Psoas muscle (tissue), 8 donors: ENCODE results near the gene FOXN4. TPM values are rescaled to one million over a fixed set of nuclear protein-coding genes. Genes with fewer than 3 reads are reported as not detected.

Source experiments
- ATAC-seq, 4 donors: fragments of 200-7000 bp; cut with Tn5 transposase; one replicate each; pipeline ENCODE4 v1.9.1; 2020; ENCODE audit warnings: moderate library complexity in 3 of 4, mild to moderate bottlenecking in 2 of 4
- DNase-seq, 2 donors: peaks; one replicate each; pipeline ENCODE4 v3.0.0-alpha.2; 2020
- H3K27ac ChIP-seq: fragments of 200-600 bp; one replicate; pipeline ENCODE4 v1.8.0; 2022
- H3K27me3 ChIP-seq, 3 donors: fragments of 200-600 bp in 1 of 3; one replicate each; pipeline versions ENCODE4 v1.6.1 to v1.8.0; 2013 to 2022; ENCODE audit warnings: low read length in 2 of 3, mild to moderate bottlenecking in 2 of 3, moderate library complexity in 1 of 3; ENCODE audit not compliant: insufficient read depth in 3 of 3
- H3K36me3 ChIP-seq, 2 donors: fragments of 200-600 bp in 1 of 2; one replicate each; pipeline versions ENCODE4 v1.6.1 to v1.8.0; 2013 to 2022; ENCODE audit warnings: low read depth in 1 of 2, mild to moderate bottlenecking in 1 of 2, moderate library complexity in 1 of 2; ENCODE audit not compliant: insufficient read depth in 1 of 2
- H3K4me1 ChIP-seq: fragments of 200-600 bp; one replicate; pipeline ENCODE4 v1.8.0; 2022
- H3K4me3 ChIP-seq: fragments of 200-600 bp; one replicate; pipeline ENCODE4 v1.8.0; 2022; ENCODE audit warnings: mild to moderate bottlenecking
- H3K9me3 ChIP-seq: fragments of 200-600 bp; one replicate; pipeline ENCODE4 v1.8.0; 2022
- WGBS, 3 donors: extraction: QIAGEN DNeasy Blood & Tissue Kit; methylation state at CpG; one replicate each; pipeline versions ENCODE4 v1.1.6 to v1.1.7; 2013; 5-methylcytosine and 5-hydroxymethylcytosine counted together
- intact Hi-C, 2 donors: fragments of 100-400 bp; cut with DNase I; formaldehyde crosslinking; loops; one replicate each; pipeline versions ENCODE4 v1.11.0 to v1.14.2; 2022
- polyA plus RNA-seq, 3 donors: library from polyadenylated mRNA; stranded (reverse); fragments of 200-250 nt; gene quantifications; one replicate each; pipeline ENCODE4 v1.2.3, GENCODE V29; 2013
- total RNA-seq, 4 donors: library from RNA; stranded (reverse); fragmentation: NEBNext Ultra II Directional in 2 of 4; extraction: Animal tissue kit (Norgen Biotek cat#: 25700) in 2 of 4; gene quantifications; one replicate each; pipeline versions ENCODE4 v1.2.1 to v1.2.4, GENCODE V29; 2021 to 2023
- TF ChIP-seq, protein P1 (sequence below): fragments of 200-600 bp; IDR thresholded peaks from one replicate; pipeline ENCODE4 v1.8.0; 2022; ENCODE audit warnings: antibody characterized with exemption
- donor health status: healthy with polysubstance abuse.
- donor health status: DM: no; HTN: no; CAD: no; lungs with moderate emphysema.
- donor health status: Bipolar disorder and iron deficiency.
- donor health status: healthy.
- donor health status: DM: yes; HTN: yes; CAD: no.
- donor health status: DM: no; HTN: no; CAD: no.
- donor health status: DM: no; HTN: no; CAD: no.
- donor health status: DM: yes; HTN: yes; CAD: no.

The FOXN4 gene
- total and polyA plus RNA-seq, 7 donors, result 0.01 to 0.03 TPM; not detected in 5

DNA sequence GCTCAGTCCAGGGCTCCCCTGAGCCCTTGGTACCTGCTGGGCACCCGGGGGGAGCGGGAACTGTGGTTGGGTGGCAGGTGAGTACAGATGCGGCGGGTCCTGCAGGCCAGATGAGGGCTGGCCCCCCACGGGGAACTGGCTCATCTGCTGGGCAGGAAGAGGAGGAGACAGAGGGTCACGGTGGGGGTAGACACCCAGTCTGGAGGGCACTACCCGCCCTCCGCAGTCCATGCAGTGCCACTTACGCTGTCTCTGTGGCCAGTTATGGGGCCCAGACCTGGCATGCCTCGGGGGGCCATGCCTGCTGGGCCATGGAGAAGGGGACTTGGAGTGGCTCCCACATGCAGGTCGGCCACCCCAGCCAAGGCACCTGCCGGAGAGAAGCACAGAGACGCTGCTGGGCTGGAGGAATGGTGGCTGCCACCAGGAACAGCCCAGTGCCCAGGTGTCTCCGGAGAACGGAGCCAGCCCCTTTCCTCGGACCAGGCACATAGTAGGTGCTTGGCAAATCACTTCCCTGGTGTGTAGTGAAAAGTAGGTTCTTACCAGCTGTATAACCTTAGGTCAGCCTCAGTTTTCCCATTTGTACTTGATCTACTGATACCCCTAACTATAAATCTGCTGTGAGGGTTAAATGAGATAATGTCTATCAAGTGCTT, 21.1 kb downstream of the FOXN4 start:
- H3K27ac ChIP-seq, result no peak overlapping the region
- peaks cover 0 to 3% (median 0%) of the 10 kb centered on the region in 3 donors for H3K27me3 ChIP-seq
- no peaks in the 10 kb centered on the region for H3K36me3 ChIP-seq
- TF ChIP-seq, protein P1, sequence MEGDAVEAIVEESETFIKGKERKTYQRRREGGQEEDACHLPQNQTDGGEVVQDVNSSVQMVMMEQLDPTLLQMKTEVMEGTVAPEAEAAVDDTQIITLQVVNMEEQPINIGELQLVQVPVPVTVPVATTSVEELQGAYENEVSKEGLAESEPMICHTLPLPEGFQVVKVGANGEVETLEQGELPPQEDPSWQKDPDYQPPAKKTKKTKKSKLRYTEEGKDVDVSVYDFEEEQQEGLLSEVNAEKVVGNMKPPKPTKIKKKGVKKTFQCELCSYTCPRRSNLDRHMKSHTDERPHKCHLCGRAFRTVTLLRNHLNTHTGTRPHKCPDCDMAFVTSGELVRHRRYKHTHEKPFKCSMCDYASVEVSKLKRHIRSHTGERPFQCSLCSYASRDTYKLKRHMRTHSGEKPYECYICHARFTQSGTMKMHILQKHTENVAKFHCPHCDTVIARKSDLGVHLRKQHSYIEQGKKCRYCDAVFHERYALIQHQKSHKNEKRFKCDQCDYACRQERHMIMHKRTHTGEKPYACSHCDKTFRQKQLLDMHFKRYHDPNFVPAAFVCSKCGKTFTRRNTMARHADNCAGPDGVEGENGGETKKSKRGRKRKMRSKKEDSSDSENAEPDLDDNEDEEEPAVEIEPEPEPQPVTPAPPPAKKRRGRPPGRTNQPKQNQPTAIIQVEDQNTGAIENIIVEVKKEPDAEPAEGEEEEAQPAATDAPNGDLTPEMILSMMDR, result no peak
- intact Hi-C loops, result no loop called here
- H3K4me1 ChIP-seq, result peaks cover 4% of the 10 kb centered on the region
- 77 to 87% (median 80%) methylated on average over 13 to 16 of the region's 16 CpGs for WGBS, 3 donors
- H3K9me3 ChIP-seq, result no peaks in the 10 kb centered on the region
- H3K4me3 ChIP-seq, result no peak overlapping the region
- DNase-seq, result peak in 1 of 2 donors; percentile 10
- no peak for ATAC-seq

DNA sequence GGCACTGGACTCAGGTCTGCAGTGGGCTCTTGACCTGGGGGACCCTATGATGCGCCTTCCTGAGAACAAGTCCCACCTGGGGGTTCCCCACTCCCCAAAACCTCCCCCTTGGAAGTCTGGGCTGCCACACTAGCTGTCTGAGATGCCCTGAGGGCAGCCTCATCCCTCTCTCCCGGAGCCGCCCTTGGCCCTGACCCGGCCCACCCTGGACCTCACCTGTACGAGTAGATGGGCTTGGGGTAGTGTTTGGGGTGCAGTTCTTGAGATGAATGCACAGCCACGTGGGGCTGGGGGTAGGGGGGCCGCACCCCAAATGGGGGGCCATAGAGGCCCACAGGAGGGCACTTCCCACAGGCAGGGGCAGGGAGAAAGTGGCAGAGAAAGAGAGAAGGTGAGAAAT, 21.9 kb downstream of the FOXN4 start:
- H3K27me3 ChIP-seq, result peaks cover 0 to 2% (median 0%) of the 10 kb centered on the region in 3 donors
- no peak overlapping the region for H3K27ac ChIP-seq
- TF ChIP-seq, protein P1, result no peak
- no peaks in the 10 kb centered on the region for H3K9me3 ChIP-seq
- no peak for ATAC-seq
- peak; percentile 9 to 28 for DNase-seq
- no peak overlapping the region for H3K4me3 ChIP-seq
- no peaks in the 10 kb centered on the region for H3K36me3 ChIP-seq
- intact Hi-C loops, result no loop called here
- WGBS, 3 donors, result 84 to 90% (median 88%) methylated on average over 7 of the region's 7 CpGs
- H3K4me1 ChIP-seq, result peaks cover 4% of the 10 kb centered on the region

DNA sequence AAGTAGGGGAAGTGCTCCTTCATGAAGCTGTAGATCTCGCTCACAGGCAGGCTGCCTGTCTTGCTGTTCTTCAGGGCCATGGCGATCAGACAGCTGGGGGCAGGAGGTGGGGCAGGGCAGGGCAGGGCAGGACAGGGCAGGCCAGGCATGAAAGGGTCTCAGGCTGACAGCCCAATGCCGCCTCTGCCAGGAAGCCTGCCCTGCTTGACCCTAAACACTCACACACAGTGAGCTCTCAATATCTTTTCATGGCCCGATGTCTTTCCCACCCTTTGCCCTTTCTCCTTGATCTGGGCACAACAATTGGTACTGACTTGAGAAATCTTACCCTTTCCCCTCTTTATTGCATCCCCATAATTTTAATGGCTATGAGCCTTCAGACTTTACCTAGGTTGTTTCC, 22.4 kb downstream of the FOXN4 start:
- Histone ChIP-seq H3K4me1 (no peaks in the 10 kb centered on the region), H3K4me3 (no peak overlapping the region), H3K27me3 (no peaks in the 10 kb centered on the region), H3K27ac (no peak overlapping the region), H3K9me3 (no peaks in the 10 kb centered on the region), H3K36me3 (no peaks in the 10 kb centered on the region)
- DNase-seq (peak in 1 of 2 donors; percentile 36), ATAC-seq (no peak)
- 85 to 94% (median 86%) methylated on average over 3 to 4 of the region's 4 CpGs for WGBS, 3 donors
- intact Hi-C loops, result no loop called here
- TF ChIP-seq, protein P1, result no peak

DNA sequence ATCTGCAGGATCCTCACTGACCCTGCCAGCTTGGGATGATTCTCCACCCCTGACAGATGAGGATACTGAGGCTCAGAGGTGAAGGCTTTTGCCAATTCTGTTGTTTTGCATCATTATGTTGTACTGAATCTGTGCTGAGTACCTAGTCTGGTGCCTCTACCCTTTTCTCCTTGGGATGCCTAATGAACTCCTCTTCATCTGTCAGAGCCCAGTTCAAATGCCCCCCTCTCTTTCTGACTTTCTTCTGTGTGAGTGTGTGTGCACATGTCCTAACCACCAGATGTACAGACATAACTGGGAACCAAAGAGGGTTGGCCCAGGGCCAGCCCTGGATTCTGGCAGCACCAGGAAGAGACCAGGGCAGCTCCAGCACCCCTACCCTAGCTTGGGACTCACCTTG, 22.8 kb downstream of the FOXN4 start:
- H3K36me3 ChIP-seq, result no peaks in the 10 kb centered on the region
- TF ChIP-seq, protein P1, result no peak
- DNase-seq, result no peak
- intact Hi-C loops, result no loop called here
- H3K27ac ChIP-seq, result no peak overlapping the region
- H3K4me3 ChIP-seq, result no peak overlapping the region
- no peak for ATAC-seq
- H3K27me3 ChIP-seq, result peaks cover 0 to 1% (median 0%) of the 10 kb centered on the region in 3 donors
- no peaks in the 10 kb centered on the region for H3K9me3 ChIP-seq
- no peaks in the 10 kb centered on the region for H3K4me1 ChIP-seq

DNA sequence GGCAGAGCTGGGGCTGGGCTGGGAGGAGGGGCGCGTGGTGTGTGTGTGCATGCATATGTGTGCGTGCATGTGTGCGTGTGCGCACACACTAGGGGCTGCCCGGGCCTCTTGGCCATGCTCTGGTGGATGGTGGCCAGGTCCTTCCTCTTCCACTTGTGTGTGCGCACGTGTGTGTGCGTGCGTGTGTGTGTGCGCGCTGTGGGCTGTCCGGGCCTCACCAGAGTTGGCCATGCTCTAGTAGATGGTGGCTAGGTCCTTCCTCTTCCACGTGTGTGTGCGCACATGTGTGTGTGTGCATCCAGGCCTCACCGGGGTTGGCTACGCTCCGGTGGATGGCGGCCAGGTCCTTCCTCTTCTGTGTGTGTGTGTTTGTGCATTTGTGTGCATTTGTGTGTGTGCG, 24.7 kb downstream of the FOXN4 start:
- 88 to 93% (median 93%) methylated on average over 20 of the region's 20 CpGs for WGBS, 3 donors

More for the DNA sequence above, 24.7 kb downstream of the FOXN4 start:
- no peaks in the 10 kb centered on the region for H3K4me1 ChIP-seq
- ATAC-seq, result no peak
- no peak for DNase-seq
- TF ChIP-seq, protein P1, result no peak
- H3K27me3 ChIP-seq, result peaks cover 0 to 1% (median 0%) of the 10 kb centered on the region in 3 donors
- H3K27ac ChIP-seq, result no peak overlapping the region
- H3K36me3 ChIP-seq, result no peaks in the 10 kb centered on the region
- intact Hi-C loops, result no loop called here
- no peaks in the 10 kb centered on the region for H3K9me3 ChIP-seq
- H3K4me3 ChIP-seq, result no peak overlapping the region
